GM12864 (cell line): ENCODE measurements around the gene OIT3.

Experiments
- DNase-seq: peaks from one replicate; pipeline ENCODE4 v3.0.0-alpha.2; 2011; ENCODE audit warnings: low read depth
- H3K4me3 ChIP-seq: 2 replicates; pipeline ENCODE4 v1.5.1; 2011; ENCODE audit warnings: mild to moderate bottlenecking, low read depth, low read length, control low read depth
- CTCF ChIP-seq: IDR thresholded peaks from 2 replicates; pipeline ENCODE4 v1.5.1; 2011; ENCODE audit warnings: low read depth, mild to moderate bottlenecking, moderate library complexity, low read length, control low read depth, inconsistent platforms; ENCODE audit errors: missing control alignments

Gene OIT3

GRCh38 chr10:72885953-72886352, 7.6 kb upstream of the OIT3 start:
- no peak for TF ChIP-seq CTCF
- no peak for DNase-seq
- no peak overlapping the region for H3K4me3 ChIP-seq

- DNase-seq, result no peak
- no peak overlapping the region for H3K4me3 ChIP-seq
- TF ChIP-seq CTCF, result no peak
Observed at GRCh38 chr10:72886621-72887020, 6.9 kb upstream of the OIT3 start.

GRCh38 chr10:72887043-72887442, 6.5 kb upstream of the OIT3 start:
- no peak for DNase-seq
- H3K4me3 ChIP-seq, result no peak overlapping the region
- no peak for TF ChIP-seq CTCF

GRCh38 chr10:72888151-72888638, 5.3 kb upstream of the OIT3 start:
- no peak for DNase-seq
- H3K4me3 ChIP-seq, result no peak overlapping the region
- no peak for TF ChIP-seq CTCF

- no peak for TF ChIP-seq CTCF
- H3K4me3 ChIP-seq, result no peak overlapping the region
- no peak for DNase-seq
Observed at GRCh38 chr10:72889391-72889831, 4.1 kb upstream of the OIT3 start.

- DNase-seq, result no peak
- no peak overlapping the region for H3K4me3 ChIP-seq
- TF ChIP-seq CTCF, result no peak
Observed at GRCh38 chr10:72890086-72890485, 3.5 kb upstream of the OIT3 start.

- no peak for DNase-seq
- H3K4me3 ChIP-seq, result no peak overlapping the region
- TF ChIP-seq CTCF, result no peak
Observed at GRCh38 chr10:72895236-72895850, 1.8 kb downstream of the OIT3 start.
